ENCODE measurements around the gene OTUB1.

The OTUB1 gene

DNA sequence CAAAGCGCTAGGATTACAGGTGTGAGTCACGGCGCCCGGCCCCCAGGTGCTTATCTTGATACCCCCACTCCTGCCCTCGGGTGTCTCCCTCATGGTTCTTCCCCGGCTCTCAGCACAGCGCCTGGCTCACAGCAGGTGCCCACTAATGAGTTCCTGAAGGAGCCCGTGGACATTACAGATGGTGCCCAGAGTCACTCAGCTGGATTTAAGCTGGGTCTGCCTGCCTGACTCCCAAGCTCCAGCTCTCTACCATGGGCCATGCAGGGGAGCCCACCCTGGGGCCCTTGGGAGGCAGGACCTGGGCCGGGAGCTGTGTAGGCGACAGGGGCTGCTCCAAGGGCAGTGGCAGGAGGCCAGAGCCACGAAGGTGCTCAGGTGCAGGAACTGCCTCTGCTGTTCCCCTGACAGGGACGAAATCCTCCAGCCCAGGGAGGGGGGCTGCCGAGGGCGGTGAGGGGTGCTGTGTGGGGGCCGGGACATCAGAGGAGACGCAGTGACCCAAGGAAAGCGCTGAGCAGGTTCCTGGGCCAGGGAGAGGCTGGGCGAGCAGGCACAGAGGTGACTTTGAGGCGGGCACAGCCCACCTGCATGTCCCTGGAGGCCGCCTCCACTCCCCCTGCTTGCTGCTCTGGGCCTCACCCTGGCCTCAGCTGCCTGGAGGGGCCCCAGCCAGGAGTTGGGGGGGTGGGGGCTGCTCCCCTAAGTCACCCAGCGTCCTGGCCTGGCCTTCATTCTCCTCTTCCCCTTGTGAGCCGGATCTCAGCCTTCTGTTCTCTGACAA is 34.9 kb downstream of the OTUB1 start:
- no peaks in the 10 kb centered on the region for H3K36me3 ChIP-seq (ENCODE audit: control insufficient read depth, insufficient read depth, low read length)
- H3K4me3 ChIP-seq (replicated peaks; ENCODE audit: low read depth, low read length), result no peak overlapping the region
- TF ChIP-seq, protein P1, sequence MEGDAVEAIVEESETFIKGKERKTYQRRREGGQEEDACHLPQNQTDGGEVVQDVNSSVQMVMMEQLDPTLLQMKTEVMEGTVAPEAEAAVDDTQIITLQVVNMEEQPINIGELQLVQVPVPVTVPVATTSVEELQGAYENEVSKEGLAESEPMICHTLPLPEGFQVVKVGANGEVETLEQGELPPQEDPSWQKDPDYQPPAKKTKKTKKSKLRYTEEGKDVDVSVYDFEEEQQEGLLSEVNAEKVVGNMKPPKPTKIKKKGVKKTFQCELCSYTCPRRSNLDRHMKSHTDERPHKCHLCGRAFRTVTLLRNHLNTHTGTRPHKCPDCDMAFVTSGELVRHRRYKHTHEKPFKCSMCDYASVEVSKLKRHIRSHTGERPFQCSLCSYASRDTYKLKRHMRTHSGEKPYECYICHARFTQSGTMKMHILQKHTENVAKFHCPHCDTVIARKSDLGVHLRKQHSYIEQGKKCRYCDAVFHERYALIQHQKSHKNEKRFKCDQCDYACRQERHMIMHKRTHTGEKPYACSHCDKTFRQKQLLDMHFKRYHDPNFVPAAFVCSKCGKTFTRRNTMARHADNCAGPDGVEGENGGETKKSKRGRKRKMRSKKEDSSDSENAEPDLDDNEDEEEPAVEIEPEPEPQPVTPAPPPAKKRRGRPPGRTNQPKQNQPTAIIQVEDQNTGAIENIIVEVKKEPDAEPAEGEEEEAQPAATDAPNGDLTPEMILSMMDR (IDR thresholded peaks at IDR 0.05; ENCODE audit: insufficient read depth, low read length, poor library complexity, severe bottlenecking), result no peak
- DNase-seq (ENCODE audit: extremely low read depth, insufficient read length), result no peak
- no peaks in the 10 kb centered on the region; the same call in 1 of the 2 replicates for H3K27me3 ChIP-seq (replicated peaks; ENCODE audit: control insufficient read depth, insufficient read depth, low read length)

DNA sequence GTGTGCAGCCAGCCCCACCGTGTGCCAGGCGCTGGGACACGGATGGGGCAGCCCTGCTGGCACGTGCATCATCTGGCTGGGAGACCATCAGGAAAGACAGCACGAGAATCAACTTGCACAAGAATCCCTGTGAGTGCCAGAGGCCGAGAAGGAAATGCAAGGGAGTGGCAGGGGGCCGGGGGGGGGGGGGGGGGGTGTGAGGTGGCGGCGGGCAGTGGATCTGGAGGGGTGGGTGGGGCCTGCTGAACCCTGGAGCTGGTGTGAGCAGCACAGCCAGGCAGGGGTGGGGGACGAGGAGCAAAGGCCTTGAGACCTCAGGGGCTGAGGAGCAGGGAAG is 35.5 kb downstream of the OTUB1 start:
- Histone ChIP-seq H3K4me3 (replicated peaks; ENCODE audit: low read depth, low read length) (no peak overlapping the region), H3K36me3 (ENCODE audit: control insufficient read depth, insufficient read depth, low read length) (no peaks in the 10 kb centered on the region), H3K27me3 (replicated peaks; ENCODE audit: control insufficient read depth, insufficient read depth, low read length) (no peaks in the 10 kb centered on the region)
- TF ChIP-seq, protein P1 (IDR thresholded peaks at IDR 0.05; ENCODE audit: insufficient read depth, low read length, poor library complexity, severe bottlenecking), result no peak
- DNase-seq (ENCODE audit: extremely low read depth, insufficient read length), result peak; percentile 45

DNA sequence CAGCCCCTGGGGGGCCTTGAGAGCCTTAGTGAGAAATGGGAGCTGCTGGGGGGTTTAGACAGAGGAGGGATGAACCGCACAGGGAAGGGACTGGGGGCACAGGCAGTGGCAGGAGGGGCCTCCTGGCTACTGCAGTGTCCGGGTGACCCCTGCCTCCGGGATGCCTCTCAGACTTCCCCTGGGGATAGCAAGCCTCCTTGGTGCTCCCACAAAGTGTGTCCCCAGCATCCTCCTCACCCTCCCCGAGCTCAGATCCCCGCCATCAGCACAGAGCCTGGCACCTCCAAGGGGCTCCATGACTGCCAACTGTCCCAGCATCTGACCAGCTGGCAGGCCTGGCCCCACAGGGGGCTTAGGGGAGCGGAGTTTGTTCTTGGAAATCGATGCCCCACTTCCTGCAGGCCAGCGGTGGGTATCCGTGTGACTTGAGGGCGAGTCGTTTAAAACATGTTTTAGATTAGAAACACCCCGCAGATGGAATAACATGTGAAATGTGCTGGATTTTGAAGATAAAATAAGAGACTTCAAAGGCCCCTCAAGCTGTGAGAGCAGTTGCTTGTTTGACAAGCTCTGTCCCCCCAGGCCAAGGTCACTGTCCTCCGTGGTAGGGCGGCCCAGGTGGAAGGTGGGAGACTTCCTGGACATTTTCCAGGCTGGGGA is 36.0 kb downstream of the OTUB1 start:
- TF ChIP-seq, protein P1 (IDR thresholded peaks at IDR 0.05; ENCODE audit: insufficient read depth, low read length, poor library complexity, severe bottlenecking), result no peak
- H3K27me3 ChIP-seq (replicated peaks; ENCODE audit: control insufficient read depth, insufficient read depth, low read length), result no peaks in the 10 kb centered on the region
- H3K4me3 ChIP-seq (replicated peaks; ENCODE audit: low read depth, low read length), result no peak overlapping the region
- DNase-seq (ENCODE audit: extremely low read depth, insufficient read length), result no peak
- H3K36me3 ChIP-seq (ENCODE audit: control insufficient read depth, insufficient read depth, low read length), result no peaks in the 10 kb centered on the region

DNA sequence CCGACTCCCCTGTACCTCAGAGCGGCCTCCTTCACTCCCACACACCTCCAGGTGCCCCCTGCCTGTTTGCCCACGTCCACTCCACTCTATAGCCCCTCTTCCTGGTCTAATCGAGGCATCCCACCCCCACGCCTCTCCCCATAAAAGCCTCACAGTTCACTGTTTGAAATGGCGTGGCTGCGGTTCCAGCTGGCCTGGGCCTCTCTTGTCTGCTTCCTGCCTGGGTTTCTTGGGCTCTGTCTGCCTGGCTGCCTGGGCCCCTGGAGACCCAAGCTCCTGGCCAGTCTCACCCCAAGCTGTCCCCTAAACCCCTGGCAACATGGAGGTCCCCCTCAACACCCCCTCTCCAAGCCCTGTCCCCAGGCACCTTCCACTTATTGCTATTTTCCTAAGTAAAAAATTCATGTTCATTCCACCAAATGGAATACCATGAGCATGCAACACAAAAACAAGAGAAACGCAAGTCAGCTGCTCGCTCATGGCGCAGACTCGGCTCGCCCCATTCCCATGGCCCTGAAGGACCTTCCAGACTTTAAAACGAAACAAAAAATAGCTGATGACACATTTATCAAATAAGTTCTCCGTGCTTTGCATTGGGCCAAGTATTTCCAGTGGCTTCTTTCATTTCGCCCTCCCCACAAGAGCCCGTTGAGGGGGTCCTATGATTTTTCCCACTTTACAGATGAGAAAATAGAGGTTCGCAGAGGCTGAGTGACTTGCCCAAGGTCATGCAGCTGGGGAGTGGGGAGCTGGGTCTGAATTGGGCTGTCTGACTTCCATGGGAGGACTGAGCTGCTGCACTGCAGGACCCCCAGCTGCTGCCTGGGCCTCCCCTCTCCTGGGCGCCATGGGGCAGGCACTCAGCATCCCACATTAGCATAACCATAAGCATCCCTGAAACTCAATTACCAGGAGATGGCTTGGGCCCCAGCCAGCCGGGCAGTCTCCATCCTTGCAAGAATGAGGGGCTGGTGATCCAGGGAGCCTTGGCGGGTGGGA is 37.8 kb downstream of the OTUB1 start:
- no peak for DNase-seq (ENCODE audit: extremely low read depth, insufficient read length)
- TF ChIP-seq, protein P1 (IDR thresholded peaks at IDR 0.05; ENCODE audit: insufficient read depth, low read length, poor library complexity, severe bottlenecking), result no peak
- Histone ChIP-seq H3K36me3 (ENCODE audit: control insufficient read depth, insufficient read depth, low read length) (no peaks in the 10 kb centered on the region), H3K4me3 (replicated peaks; ENCODE audit: low read depth, low read length) (no peak overlapping the region), H3K27me3 (replicated peaks; ENCODE audit: control insufficient read depth, insufficient read depth, low read length) (no peaks in the 10 kb centered on the region; the same call in 1 of the 2 replicates)

DNA sequence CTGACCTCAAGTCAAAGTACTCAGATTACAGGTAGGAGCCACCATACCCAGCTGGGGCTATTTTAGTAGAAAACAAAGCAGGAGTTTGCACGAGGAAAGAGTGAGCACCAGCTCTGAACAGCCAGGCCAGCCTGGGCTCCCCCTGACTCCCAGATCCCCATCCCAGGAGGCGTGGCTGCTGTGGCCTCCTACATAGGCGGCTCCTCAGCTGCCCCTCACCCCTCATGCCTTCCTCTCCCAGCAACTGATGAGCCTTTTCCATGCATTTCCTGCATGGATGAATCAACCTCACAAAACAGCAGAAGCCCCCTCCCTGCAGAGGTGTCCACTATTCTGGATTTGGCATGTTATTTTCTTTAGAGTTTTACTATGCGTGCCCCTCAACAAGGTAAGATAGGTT is 39.0 kb downstream of the OTUB1 start:
- TF ChIP-seq, protein P1 (IDR thresholded peaks at IDR 0.05; ENCODE audit: insufficient read depth, low read length, poor library complexity, severe bottlenecking), result no peak
- DNase-seq (ENCODE audit: extremely low read depth, insufficient read length), result no peak

More for the DNA sequence above, 39.0 kb downstream of the OTUB1 start:
- Histone ChIP-seq H3K27me3 (replicated peaks; ENCODE audit: control insufficient read depth, insufficient read depth, low read length) (no peaks in the 10 kb centered on the region; the same call in 1 of the 2 replicates), H3K36me3 (ENCODE audit: control insufficient read depth, insufficient read depth, low read length) (no peaks in the 10 kb centered on the region), H3K4me3 (replicated peaks; ENCODE audit: low read depth, low read length) (no peak overlapping the region)
